GM18870 (cell line): Measurements from ENCODE around the gene TRDN.
"Not testable (repeated sequence)": the region's sequence is repeated elsewhere in the genome, so short reads cannot be mapped to it uniquely, and the experiment has no call there.

Experiments used
- ATAC-seq: cut with Tn5 transposase; IDR thresholded peaks from one replicate; pipeline ENCODE4 v1.9.1; 2021; ENCODE audit warnings: moderate library complexity; ENCODE audit not compliant: unreplicated experiment

The TRDN gene

DNA sequence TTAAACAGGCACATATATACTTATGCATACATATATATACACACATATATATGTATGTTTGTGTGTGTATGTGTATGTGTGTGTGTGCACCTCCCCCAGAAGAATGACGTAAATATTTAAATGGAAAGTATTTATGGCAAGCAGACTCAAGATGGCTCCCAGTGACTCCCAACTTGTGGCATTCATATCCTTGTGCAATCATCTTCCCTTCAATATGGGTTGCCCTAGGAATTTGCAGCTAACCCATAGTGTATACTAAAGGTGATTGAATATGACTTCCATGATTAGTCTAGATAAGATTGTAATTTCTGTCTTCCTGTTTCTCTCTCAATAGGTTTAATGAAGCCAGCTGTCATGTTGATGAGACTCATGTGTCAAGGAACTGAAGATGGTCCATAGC is 127.6 kb downstream of the TRDN start:
- no peak for ATAC-seq

DNA sequence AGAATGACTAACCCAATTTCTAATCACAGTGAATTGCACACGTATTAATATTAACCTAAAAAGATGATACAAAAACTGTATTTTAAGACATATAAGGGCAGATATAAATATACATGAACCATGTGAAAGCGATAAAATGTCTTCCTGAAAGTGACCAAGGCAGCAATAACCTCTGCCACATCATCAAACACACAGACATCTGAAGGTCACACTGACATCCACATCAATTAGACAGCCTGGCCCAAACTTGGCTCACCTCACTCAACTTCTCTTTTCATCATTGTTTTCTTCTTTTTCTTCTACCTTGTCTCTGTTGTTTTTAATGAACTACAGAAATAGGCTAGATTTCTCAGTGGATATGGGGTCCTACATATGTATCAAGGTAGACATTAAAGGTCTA is 128.5 kb downstream of the TRDN start:
- no peak for ATAC-seq

DNA sequence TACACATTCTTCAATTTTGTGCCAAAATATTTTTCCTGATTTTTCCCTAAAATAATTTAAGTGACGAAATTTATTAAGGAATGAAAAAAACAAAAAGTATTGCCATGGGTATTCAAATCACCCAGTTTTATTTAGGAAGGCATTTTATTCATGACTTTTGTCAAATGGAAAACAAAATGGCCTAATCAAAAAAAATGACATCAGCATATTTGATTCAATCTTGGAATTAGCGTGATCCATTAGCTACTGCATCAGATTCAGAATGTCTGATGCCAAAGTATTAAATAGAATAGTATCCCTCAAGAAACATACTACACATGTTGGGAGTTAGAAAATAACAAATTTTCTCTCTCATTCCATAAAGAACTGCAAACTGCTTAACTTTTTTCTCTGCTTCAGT is 129.2 kb downstream of the TRDN start:
- ATAC-seq, result no peak

DNA sequence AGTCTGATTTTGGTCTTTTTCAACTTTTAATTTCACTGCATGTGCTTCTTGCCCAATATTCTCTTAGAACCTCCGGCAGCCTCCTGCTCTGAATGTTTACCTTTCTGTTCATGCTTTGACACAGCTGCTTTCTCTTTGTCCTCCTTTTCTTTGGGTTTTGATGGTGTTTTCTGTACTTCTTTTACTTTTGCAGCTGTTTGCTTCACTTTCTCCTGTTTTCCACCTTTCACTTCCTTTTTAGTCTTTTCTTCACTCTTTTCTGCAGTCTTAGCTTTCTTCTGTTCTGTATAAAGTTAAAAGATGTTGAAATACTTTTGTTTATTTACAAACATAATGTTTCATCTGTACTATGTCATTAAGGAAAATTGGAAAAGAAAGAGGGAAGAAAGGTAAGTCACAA is 133.1 kb downstream of the TRDN start:
- ATAC-seq, result no peak

DNA sequence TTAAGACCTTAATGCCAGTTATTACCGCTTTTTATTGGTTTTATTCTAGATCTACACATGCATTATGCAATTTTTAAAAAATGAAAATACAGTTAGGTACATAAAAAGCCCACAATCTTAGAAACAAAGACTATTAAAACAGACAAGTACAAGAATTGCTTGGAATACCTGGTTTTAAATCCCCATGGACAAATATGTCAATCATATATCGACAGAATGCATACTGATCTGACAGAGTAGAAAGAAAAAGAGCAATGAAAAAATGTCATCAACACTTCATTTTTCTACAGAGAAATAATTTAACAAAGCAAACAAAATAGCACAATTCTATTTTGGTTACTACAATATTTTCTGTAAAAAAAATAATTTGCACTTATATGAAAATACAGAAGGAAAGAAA is 139.7 kb downstream of the TRDN start:
- no peak for ATAC-seq

DNA sequence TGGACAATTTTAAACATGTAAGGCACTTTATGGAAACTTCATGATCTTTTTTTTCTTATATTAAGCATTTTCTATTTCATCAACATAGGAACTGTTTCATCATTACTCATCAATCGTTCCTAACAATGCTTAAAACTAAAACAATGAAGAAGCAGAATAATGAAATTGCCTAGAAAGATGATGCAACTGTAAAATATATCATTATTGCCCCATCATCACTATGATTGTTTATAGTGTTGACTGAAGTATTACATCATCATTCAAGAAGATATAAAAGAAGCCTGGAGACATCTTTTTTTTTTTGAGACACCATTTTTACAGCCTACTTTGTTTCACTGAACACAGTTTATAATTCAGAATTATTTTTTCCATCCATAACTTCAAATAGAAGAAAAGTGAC is 147.2 kb downstream of the TRDN start:
- no peak for ATAC-seq

DNA sequence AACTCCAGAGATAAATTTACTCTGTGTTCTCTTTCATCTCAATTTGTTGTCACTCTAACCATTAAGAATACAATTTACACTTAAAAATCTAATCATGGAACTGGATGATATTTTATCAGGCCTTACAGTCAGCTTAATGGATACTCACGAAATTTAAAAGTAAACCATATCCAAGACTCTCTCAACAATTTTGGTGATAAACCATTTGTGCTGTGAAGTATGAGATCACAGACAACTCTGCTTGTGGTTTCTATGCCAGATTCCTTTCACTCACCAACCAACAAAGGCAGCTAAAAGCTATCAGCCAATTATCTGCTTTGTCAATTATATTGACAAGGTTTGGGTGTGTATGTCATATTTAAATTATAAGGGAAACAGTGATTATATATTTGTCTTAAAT is 155.8 kb downstream of the TRDN start:
- no peak for ATAC-seq

DNA sequence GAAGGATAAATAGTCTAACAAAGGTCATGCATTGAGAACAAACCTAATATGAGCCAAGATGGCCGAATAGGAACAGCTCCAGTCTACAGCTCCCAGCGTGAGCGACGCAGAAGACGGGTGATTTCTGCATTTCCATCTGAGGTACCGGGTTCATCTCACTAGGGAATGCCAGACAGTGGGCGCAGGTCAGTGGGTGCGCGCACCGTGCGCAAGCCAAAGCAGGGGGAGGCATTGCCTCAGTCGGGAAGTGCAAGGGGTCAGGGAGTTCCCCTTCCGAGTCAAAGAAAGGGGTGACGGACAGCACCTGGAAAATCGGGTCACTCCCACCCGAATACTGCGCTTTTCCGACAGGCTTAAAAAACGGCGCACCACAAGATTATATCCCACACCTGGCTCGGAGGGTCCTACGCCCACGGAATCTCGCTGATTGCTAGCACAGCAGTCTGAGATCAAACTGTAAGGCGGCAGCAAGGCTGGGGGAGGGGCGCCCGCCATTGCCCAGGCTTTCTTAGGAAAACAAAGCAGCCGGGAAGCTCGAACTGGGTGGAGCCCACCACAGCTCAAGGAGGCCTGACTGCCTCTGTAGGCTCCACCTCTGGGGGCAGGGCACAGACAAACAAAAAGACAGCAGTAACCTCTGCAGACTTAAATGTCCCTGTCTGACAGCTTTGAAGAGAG is 164.6 kb downstream of the TRDN start:
- ATAC-seq, result not testable (repeated sequence)

DNA sequence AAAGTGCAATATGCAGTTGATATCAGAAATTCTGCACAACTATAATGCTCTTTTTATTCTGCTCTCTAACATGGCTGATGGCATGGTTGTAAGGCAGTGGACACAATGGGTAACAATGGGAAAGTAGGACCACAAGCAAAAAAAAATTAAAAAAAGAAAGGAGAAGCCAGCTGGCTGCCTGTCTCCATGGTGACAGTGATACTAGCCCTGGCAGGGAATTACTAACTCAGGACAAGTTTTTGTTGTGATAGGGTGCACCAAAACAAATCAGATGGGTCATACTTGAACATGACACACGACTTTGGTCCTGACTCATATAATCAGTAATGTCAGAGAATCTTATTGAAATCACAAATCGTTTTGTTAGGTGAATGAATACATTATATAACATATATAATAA is 169.4 kb downstream of the TRDN start:
- ATAC-seq, result no peak

DNA sequence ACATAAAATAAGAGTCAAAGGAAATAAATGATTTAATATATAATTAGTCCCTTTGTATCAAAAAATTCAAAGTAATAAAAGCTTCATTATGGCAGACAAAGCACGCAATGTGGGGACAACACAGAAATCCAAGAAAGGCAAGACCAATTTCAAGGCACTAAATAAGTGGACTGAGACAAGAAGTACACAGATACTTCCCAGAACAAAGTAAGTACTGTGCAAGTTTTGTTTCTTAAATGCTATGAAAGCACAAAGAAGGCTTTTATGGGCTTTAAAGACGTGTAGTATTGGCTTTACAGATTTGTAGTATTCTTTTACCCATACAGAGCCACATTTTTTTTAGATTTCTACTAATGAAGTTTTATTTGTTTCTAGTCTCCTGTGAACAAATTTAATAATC is 174.6 kb downstream of the TRDN start:
- ATAC-seq, result no peak

DNA sequence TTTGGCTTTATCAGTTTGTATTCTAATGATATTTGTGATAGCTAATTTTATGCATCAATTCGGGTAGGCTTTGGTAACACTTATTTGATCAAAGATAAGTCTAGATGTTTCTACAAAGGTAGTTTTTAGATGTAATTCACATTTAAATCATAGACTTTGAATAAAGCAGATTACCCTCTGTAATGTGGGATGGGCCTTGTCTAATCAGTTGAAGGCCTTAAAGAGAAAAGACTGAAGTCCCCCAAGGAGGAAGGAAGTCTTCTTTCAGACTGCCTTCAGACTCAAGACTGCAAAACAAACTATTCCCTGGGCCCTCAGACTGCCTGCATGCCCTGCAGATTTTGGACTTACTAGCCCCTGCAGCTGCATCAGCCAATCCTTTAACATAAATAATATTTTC is 178.5 kb downstream of the TRDN start:
- no peak for ATAC-seq

DNA sequence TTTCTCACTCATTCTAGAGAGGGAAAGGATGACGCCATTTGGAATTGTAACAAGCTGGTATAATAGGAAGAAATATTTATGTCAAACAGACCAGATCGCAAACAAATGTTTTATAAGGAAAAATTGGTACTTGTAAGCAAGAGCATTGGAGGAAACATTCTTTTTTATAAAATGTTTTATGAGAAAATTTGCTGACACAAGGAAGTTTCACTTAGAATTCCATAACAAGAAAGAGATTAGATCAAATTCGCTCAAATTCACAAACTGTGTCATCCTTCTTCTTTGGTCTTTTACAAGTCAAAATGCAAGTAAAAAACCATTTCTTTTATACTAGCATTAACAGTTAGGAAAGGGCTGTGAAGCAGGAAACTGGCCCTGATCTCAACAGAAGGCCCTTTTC is 179.9 kb downstream of the TRDN start:
- no peak for ATAC-seq

DNA sequence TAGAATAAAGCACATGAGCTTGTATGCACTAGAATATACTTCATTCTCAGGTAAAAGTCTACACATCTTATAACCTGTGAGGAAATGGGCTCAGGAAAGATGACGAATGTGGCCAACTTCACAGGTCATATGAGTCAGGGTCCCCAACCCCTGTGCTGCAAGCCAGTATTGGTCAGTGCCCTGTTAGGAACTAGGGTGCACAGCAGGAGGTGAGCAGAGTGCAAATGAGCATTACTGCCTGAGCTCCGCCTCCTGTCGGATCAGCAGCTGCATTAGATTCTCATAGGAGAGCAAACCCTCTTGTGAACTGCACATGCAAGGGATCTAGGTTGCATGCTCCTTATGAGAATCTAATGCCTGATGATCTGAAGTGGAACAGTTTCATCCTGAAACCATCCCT is 182.3 kb downstream of the TRDN start:
- no peak for ATAC-seq

DNA sequence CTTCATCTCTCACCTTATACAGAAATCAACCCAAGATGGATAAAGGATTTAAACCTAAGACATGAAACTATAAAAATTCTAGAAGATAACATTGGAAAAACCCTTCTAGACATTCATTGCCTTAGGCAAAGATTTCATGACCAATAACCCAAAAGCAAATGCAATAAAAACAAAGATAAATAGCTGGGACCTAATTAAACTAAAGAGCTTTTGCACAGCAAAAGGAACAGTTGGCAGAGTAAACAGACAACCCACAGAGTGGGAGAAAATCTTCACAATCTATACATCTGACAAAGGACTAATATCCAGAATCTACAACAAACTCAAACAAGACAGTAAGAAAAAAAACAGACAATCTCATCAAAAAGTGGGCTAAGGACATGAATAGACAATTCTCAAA is 183.7 kb downstream of the TRDN start:
- ATAC-seq, result not testable (repeated sequence)

DNA sequence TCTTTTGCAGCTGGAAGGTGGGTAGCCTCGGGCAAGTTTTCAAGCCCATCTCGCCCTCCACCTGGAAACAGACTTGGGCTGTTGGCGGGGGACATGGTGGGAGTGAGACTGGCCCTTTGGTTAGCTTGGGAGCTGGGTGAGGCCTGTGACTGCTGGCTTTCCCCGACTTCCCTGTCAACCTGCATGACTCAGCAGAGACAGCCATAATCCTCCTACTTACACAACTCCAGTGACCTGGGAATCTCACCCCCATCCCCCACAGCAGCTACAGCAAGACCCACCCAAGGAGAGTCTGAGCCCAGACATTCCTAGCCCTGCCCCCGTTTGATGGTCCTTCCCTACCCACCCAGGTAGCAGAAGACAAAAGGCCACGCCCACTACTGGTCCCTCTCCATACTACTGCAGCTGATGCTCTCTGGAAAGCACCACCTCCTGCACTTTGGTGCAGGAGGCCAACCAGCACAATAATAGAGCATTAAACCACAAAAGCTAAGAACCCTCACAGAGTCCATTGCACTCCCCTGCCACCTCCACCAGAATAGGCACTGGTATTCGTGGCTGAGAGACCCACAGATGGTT is 188.4 kb downstream of the TRDN start:
- no peak for ATAC-seq

DNA sequence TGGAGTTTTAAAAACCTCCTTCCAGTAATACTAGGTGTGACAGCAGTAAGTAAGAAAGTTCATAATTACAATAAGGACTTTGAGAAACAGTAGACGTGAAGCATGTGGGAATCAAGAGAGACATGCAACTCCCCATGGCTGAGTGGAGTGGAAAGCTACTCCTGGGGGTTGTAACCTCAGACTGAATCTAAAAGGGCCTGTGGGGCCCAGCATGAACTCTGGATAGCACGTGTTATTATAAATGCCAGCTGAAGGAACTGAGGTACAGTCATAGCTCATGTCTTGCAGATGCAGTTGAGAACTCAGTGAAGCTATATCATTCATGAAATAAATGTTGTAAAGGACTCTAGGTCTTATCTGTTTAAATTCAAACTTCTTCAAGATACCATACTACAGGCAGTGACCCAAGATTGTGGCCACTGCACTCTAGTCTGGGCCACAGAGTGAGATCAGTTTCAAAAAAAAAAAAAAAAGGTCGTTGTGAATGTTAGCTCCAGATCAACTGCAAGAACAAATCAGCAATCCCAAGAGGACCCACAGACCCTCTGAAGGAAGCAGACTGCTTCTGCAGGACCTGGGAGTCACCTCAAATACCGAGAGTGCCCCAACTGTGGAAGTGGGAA is 189.3 kb downstream of the TRDN start:
- no peak for ATAC-seq

DNA sequence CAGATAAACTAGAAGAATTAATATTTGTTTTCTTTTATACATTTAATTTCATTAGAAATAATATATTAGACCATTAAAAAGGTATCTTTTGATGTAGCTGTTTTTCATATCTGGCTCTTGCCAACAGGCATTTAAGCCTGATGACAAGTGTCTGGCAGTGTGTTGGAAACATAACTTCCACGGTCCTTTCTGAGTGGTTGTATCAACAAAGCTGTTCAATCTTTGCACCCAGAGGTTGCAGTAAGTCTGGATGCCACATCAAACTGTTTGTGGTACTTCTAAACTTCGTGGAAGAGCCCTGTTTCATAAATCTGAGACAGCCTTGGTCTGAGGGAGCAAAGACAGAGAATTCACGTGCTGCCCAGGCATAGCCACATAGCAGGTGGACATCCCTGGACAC is 197.4 kb downstream of the TRDN start:
- ATAC-seq, result no peak

DNA sequence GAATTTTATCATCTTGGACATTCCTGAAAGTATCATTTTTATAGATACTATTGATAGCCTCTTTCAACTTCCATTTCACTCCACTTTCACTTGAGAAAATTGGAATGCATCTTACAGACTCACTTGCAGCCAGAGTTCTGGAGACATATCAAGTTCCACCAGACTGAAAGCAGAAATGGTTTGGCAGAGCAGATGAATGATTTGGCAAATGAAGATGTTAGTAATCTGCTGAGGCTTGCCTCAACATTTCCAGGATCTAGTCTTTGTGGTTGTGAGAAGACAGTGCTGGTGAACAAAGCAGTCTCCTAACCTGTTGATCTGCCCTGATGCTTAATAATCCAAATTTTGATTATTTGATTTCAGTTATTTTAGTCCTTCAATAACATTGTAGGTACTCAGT is 202.6 kb downstream of the TRDN start:
- ATAC-seq, result no peak

DNA sequence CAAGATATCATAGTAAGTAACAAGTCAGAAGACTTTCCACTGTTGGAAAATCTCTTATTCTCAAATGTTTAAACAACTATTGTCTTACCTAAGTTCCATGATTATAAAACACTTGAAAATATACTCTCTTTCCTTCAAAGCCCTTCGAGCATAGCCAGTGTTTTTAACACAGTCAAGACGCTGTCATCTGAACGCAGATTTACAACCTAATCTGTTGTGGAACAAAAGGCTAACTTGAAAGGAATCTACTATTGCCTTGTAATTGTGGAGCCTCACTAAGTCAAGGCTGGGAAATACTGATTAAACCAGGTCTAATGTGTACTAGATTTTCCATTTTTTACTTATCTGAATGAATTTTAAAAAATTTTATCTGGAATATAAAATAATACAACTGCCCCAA is 205.8 kb downstream of the TRDN start:
- ATAC-seq, result no peak

DNA sequence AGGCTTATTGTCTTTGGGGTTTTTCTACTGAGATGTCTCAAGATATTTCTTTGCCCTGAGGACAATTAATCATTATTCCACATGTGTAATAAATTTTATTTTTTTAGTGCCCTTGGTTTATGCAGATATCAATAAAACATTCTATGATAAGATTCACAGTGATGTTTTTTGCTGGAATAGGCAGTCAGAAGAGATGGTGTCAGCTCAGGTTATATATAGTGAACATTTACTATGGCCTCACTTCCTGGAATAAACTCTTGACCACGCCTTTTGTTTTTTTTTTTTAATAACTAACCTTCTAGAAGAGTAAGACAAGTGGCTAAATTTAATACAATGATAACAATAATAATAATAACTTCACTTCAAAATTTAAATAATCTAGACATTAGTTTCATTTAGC is 209.7 kb downstream of the TRDN start:
- no peak for ATAC-seq

DNA sequence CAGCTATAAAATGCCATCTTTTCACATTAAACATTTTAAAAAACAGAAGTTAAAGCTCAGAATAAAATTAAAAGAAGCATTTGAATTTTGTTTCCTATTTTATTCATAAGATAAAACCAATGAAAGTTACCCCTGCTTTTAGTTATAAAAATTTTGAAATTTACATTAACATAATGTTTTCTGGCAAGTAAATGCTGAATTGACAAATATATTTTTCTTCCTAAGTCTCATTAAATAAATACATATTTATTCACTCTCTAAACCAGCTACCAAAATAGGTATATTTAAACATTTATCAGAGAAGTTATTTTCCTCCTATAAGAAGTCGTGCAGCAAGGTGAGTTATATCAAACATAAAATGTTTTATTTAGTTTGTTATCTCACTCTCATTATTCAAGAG is 213.6 kb downstream of the TRDN start:
- no peak for ATAC-seq

DNA sequence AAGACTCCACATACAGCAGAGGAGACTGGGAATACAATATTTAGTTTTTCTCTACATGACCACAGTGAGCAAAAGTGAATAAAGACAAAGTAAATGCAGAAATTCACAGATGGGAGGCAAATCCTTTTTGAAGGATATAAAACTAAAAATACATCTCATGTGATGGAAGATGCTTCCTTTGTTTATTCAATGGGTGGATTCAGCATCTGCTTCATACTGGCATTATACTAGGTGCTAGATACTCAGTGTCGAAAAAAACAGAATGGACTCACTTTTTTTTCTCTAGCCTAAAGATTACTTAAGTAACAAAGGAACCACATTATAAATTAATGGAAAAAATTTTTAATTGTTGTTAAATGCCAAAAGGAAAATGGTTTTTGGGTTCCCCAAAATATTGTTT is 216.2 kb downstream of the TRDN start:
- no peak for ATAC-seq

DNA sequence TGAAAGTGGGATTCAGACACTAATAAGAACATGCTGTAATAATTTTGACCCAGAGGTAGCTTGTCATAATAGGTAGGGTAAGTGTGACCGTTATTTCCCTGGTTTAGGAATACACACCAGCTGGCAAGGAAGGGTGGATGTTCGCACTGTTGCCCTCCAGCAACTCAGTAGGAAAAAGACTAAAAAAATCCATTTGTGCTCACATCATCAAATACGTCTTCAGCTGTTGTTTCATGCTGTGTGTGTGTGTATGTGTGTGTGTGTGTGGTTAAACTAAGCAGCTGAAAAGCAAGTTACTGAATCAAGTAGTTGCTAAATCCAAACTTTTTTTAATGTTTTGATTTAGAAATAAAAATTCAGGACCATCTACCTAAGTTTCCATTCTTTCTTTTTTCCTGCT is 218.7 kb downstream of the TRDN start:
- no peak for ATAC-seq
